SU-DHL-6 (cell line): Measurements from ENCODE around the gene L2HGDH.

Experiments used
- H2AFZ ChIP-seq: fragments of 200-600 bp; sonication (generic); 2 replicates; pipeline ENCODE4 v1.6.1; 2014; ENCODE audit warnings: low read depth, mild to moderate bottlenecking, moderate library complexity, mixed read lengths, antibody characterized with exemption, low read length; ENCODE audit not compliant: severe bottlenecking
- H3F3A ChIP-seq: fragments of 200-600 bp; shearing (Covaris generic); 2 replicates; pipeline ENCODE4 v1.6.0; 2016; ENCODE audit warnings: antibody characterized with exemption, mild to moderate bottlenecking; ENCODE audit not compliant: insufficient read depth
- H3K27ac ChIP-seq: fragments of 200-600 bp; sonication (generic); 2 replicates; pipeline ENCODE4 v1.5.1; 2016; ENCODE audit warnings: low read depth, mild to moderate bottlenecking, low read length, moderate library complexity, mixed read lengths
- H3K27me3 ChIP-seq: fragments of 200-600 bp; sonication (generic), shearing (Covaris generic); 2 replicates; pipeline ENCODE4 v1.6.0; 2014; ENCODE audit warnings: mild to moderate bottlenecking, low read length
- H3K36me3 ChIP-seq: fragments of 200-600 bp; sonication (generic); 2 replicates; pipeline ENCODE4 v1.6.1; 2014; ENCODE audit warnings: mild to moderate bottlenecking, low read length, mixed read lengths
- H3K4me2 ChIP-seq: fragments of 300-600, 200-600 bp; shearing (Covaris generic), sonication (generic); 2 replicates; pipeline ENCODE4 v1.6.0; 2014; ENCODE audit warnings: low read length, low read depth, mild to moderate bottlenecking; ENCODE audit not compliant: poor library complexity, severe bottlenecking
- H3K4me3 ChIP-seq: fragments of 200-600 bp; sonication (generic); 2 replicates; pipeline ENCODE4 v1.5.1; 2014; ENCODE audit warnings: antibody characterized with exemption, low read length, mild to moderate bottlenecking, mixed read lengths; ENCODE audit not compliant: insufficient read depth, poor library complexity, severe bottlenecking
- H3K79me2 ChIP-seq: fragments of 200-600 bp; sonication (generic); 2 replicates; pipeline ENCODE4 v1.6.1; 2014; ENCODE audit warnings: mild to moderate bottlenecking, low read length, moderate library complexity; ENCODE audit not compliant: insufficient read depth
- H3K9ac ChIP-seq: fragments of 200-600 bp; sonication (generic); 2 replicates; pipeline ENCODE4 v1.7.0; 2014; ENCODE audit warnings: mild to moderate bottlenecking, low read length
- H3K9me2 ChIP-seq: fragments of 200-600 bp; sonication (generic); replicated peaks from 2 replicates; pipeline ENCODE4 v1.6.1; 2014; ENCODE audit warnings: low read length; ENCODE audit not compliant: insufficient read depth
- H3K9me3 ChIP-seq: fragments of 200-600 bp; sonication (generic); 2 replicates; pipeline ENCODE4 v1.6.1; 2014; ENCODE audit warnings: low read length, mixed read lengths; ENCODE audit not compliant: insufficient read depth
- H4K20me1 ChIP-seq: fragments of 200-600 bp; sonication (generic); 2 replicates; pipeline ENCODE4 v1.6.1; 2014; ENCODE audit warnings: low read depth, mild to moderate bottlenecking, antibody characterized with exemption, low read length, moderate library complexity, mixed read lengths
- CTCF ChIP-seq: fragments of 200-600 bp; sonication (generic); IDR thresholded peaks from one replicate; pipeline ENCODE4 v1.5.1; 2017; ENCODE audit warnings: antibody characterized with exemption, mild to moderate bottlenecking, low read length, moderate library complexity; ENCODE audit not compliant: insufficient read depth, poor library complexity, severe bottlenecking
- EZH2phosphoT487 ChIP-seq: fragments of 200-600 bp; sonication (generic), shearing (Covaris generic); conservative IDR thresholded peaks from 2 replicates; pipeline ENCODE4 v1.6.1; 2018; ENCODE audit warnings: mild to moderate bottlenecking, antibody characterized with exemption, low read length, moderate library complexity, mixed read lengths

The L2HGDH gene

GRCh38 chr14:50198499-50198898 lies 113.5 kb downstream of the L2HGDH start:
- Histone ChIP-seq H3K9ac (no peak overlapping the region), H3K4me2 (no peak overlapping the region), H3K9me3 (no peaks in the 10 kb centered on the region), H3K4me3 (no peak overlapping the region), H3K79me2 (no peaks in the 10 kb centered on the region), H4K20me1 (no peaks in the 10 kb centered on the region), H3F3A (no peaks in the 10 kb centered on the region), H3K9me2 (no peaks in the 10 kb centered on the region), H3K27me3 (no peaks in the 10 kb centered on the region), H3K36me3 (peaks cover 14% of the 10 kb centered on the region; the same call in 1 of the 2 replicates), H3K27ac (no peak overlapping the region), H2AFZ (no peak overlapping the region)
- TF ChIP-seq EZH2phosphoT487 (no peak), CTCF (no peak)

GRCh38 chr14:50191499-50191898 lies 120.5 kb downstream of the L2HGDH start:
- H3K79me2 ChIP-seq = no peaks in the 10 kb centered on the region
- no peaks in the 10 kb centered on the region for H3K36me3 ChIP-seq
- H4K20me1 ChIP-seq = no peaks in the 10 kb centered on the region
- H3K4me2 ChIP-seq = no peak overlapping the region
- no peaks in the 10 kb centered on the region for H3K27me3 ChIP-seq
- no peaks in the 10 kb centered on the region for H3F3A ChIP-seq
- no peak overlapping the region for H3K27ac ChIP-seq
- no peaks in the 10 kb centered on the region for H3K9me3 ChIP-seq
- no peak overlapping the region for H3K4me3 ChIP-seq
- no peak for TF ChIP-seq EZH2phosphoT487
- TF ChIP-seq CTCF = no peak
- H2AFZ ChIP-seq = no peak overlapping the region
- no peaks in the 10 kb centered on the region for H3K9me2 ChIP-seq
- H3K9ac ChIP-seq = no peak overlapping the region
